ENCODE data around the gene NCOA3.

The NCOA3 gene

GRCh38 chr20:47561180-47561579 lies 59.5 kb downstream of the NCOA3 start:
- H3K4me1 ChIP-seq (ENCODE audit: insufficient read depth, low read length, poor library complexity, severe bottlenecking), result no peaks in the 10 kb centered on the region

GRCh38 chr20:47561603-47562583 lies 60.2 kb downstream of the NCOA3 start:
- no peak overlapping the region for H3K4me2 ChIP-seq (ENCODE audit: low read depth, low read length, poor library complexity, severe bottlenecking)
- H3K4me1 ChIP-seq (ENCODE audit: insufficient read depth, low read length, poor library complexity, severe bottlenecking), result no peaks in the 10 kb centered on the region
- no peaks in the 10 kb centered on the region for H3K9me2 ChIP-seq (replicated peaks; ENCODE audit: low read depth, low read length)
- no peaks in the 10 kb centered on the region for H3F3A ChIP-seq (ENCODE audit: low read depth)
- H3K27me3 ChIP-seq (ENCODE audit: insufficient read depth, low read length, poor library complexity, severe bottlenecking), result no peaks in the 10 kb centered on the region
- H3K79me2 ChIP-seq (ENCODE audit: insufficient read depth, low read length), result peaks cover 44% of the 10 kb centered on the region
- no peak overlapping the region for H3K4me3 ChIP-seq (ENCODE audit: low read length, poor library complexity, severe bottlenecking)
- H3K9me3 ChIP-seq (ENCODE audit: insufficient read depth, low read depth, low read length), result no peaks in the 10 kb centered on the region
- TF ChIP-seq CTCF (conservative IDR thresholded peaks at IDR 0.05; ENCODE audit: low read length) (no peak), EZH2phosphoT487 (IDR thresholded peaks at IDR 0.05; ENCODE audit: borderline replicate concordance) (no peak)
- H3K36me3 ChIP-seq (ENCODE audit: insufficient read depth, low read length), result no peaks in the 10 kb centered on the region
- no peak overlapping the region for H3K9ac ChIP-seq (ENCODE audit: low read depth, low read length, poor library complexity, severe bottlenecking)
- no peak overlapping the region for H2AFZ ChIP-seq (ENCODE audit: low read length)
- no peaks in the 10 kb centered on the region for H4K20me1 ChIP-seq (ENCODE audit: insufficient read depth, low read length, poor library complexity, severe bottlenecking)

More at GRCh38 chr20:47561180-47561579, 59.5 kb downstream of the NCOA3 start:
- Histone ChIP-seq H3K9ac (ENCODE audit: low read depth, low read length, poor library complexity, severe bottlenecking) (no peak overlapping the region), H3K36me3 (ENCODE audit: insufficient read depth, low read length) (no peaks in the 10 kb centered on the region), H3K9me2 (replicated peaks; ENCODE audit: low read depth, low read length) (no peaks in the 10 kb centered on the region), H3K4me3 (ENCODE audit: low read length, poor library complexity, severe bottlenecking) (no peak overlapping the region), H3K27me3 (ENCODE audit: insufficient read depth, low read length, poor library complexity, severe bottlenecking) (no peaks in the 10 kb centered on the region), H3K79me2 (ENCODE audit: insufficient read depth, low read length) (peaks cover 39% of the 10 kb centered on the region), H3F3A (ENCODE audit: low read depth) (no peaks in the 10 kb centered on the region), H4K20me1 (ENCODE audit: insufficient read depth, low read length, poor library complexity, severe bottlenecking) (no peaks in the 10 kb centered on the region), H3K9me3 (ENCODE audit: insufficient read depth, low read depth, low read length) (no peaks in the 10 kb centered on the region), H2AFZ (ENCODE audit: low read length) (no peak overlapping the region), H3K4me2 (ENCODE audit: low read depth, low read length, poor library complexity, severe bottlenecking) (no peak overlapping the region)
- TF ChIP-seq CTCF (conservative IDR thresholded peaks at IDR 0.05; ENCODE audit: low read length) (no peak), EZH2phosphoT487 (IDR thresholded peaks at IDR 0.05; ENCODE audit: borderline replicate concordance) (no peak)

- Histone ChIP-seq H3K4me2 (ENCODE audit: low read depth, low read length, poor library complexity, severe bottlenecking) (no peak overlapping the region), H3K79me2 (ENCODE audit: insufficient read depth, low read length) (peaks cover 59% of the 10 kb centered on the region), H3K9ac (ENCODE audit: low read depth, low read length, poor library complexity, severe bottlenecking) (no peak overlapping the region), H2AFZ (ENCODE audit: low read length) (no peak overlapping the region), H3K4me1 (ENCODE audit: insufficient read depth, low read length, poor library complexity, severe bottlenecking) (peaks cover 6% of the 10 kb centered on the region), H3K9me3 (ENCODE audit: insufficient read depth, low read depth, low read length) (no peaks in the 10 kb centered on the region; the same call in 1 of the 2 replicates), H3F3A (ENCODE audit: low read depth) (no peaks in the 10 kb centered on the region), H3K36me3 (ENCODE audit: insufficient read depth, low read length) (no peaks in the 10 kb centered on the region), H3K4me3 (ENCODE audit: low read length, poor library complexity, severe bottlenecking) (no peak overlapping the region), H4K20me1 (ENCODE audit: insufficient read depth, low read length, poor library complexity, severe bottlenecking) (peaks cover 3% of the 10 kb centered on the region), H3K9me2 (replicated peaks; ENCODE audit: low read depth, low read length) (no peaks in the 10 kb centered on the region), H3K27me3 (ENCODE audit: insufficient read depth, low read length, poor library complexity, severe bottlenecking) (no peaks in the 10 kb centered on the region)
- TF ChIP-seq CTCF (conservative IDR thresholded peaks at IDR 0.05; ENCODE audit: low read length) (no peak), EZH2phosphoT487 (IDR thresholded peaks at IDR 0.05; ENCODE audit: borderline replicate concordance) (no peak)
These were observed 64.6 kb downstream of the NCOA3 start for GRCh38 chr20:47566269-47566668.
